ENCODE results near the gene NKTR. TPM values are rescaled to one million over a fixed set of nuclear protein-coding genes. Genes with fewer than 3 reads are reported as not detected.

NKTR gene
- total RNA-seq, 3 donors from 2014 or later = 132 to 214 (median 175) TPM

- no peaks in the 10 kb centered on the region for H3K36me3 ChIP-seq
- DNase-seq (ENCODE audit: low spot score in 2 of 2) = no peak
- no peaks in the 10 kb centered on the region for H3K4me1 ChIP-seq
- no peaks in the 10 kb centered on the region for H3K9me3 ChIP-seq
- no peak overlapping the region for H3K27ac ChIP-seq
- intact Hi-C loops (cut with DNase I; ENCODE audit: low total_unique reads) = no loop called here
- no peaks in the 10 kb centered on the region for H3K27me3 ChIP-seq
- TF ChIP-seq, protein P1, sequence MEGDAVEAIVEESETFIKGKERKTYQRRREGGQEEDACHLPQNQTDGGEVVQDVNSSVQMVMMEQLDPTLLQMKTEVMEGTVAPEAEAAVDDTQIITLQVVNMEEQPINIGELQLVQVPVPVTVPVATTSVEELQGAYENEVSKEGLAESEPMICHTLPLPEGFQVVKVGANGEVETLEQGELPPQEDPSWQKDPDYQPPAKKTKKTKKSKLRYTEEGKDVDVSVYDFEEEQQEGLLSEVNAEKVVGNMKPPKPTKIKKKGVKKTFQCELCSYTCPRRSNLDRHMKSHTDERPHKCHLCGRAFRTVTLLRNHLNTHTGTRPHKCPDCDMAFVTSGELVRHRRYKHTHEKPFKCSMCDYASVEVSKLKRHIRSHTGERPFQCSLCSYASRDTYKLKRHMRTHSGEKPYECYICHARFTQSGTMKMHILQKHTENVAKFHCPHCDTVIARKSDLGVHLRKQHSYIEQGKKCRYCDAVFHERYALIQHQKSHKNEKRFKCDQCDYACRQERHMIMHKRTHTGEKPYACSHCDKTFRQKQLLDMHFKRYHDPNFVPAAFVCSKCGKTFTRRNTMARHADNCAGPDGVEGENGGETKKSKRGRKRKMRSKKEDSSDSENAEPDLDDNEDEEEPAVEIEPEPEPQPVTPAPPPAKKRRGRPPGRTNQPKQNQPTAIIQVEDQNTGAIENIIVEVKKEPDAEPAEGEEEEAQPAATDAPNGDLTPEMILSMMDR (IDR thresholded peaks at IDR 0.05) = no peak
- TF ChIP-seq POLR2A (IDR thresholded peaks at IDR 0.05) (no peak), POLR2AphosphoS5 (IDR thresholded peaks at IDR 0.05) (no peak)
- H3K4me3 ChIP-seq = no peak overlapping the region
Measured at GRCh38 chr3:42662037-42662812, 61.7 kb downstream of the NKTR start.

DNA sequence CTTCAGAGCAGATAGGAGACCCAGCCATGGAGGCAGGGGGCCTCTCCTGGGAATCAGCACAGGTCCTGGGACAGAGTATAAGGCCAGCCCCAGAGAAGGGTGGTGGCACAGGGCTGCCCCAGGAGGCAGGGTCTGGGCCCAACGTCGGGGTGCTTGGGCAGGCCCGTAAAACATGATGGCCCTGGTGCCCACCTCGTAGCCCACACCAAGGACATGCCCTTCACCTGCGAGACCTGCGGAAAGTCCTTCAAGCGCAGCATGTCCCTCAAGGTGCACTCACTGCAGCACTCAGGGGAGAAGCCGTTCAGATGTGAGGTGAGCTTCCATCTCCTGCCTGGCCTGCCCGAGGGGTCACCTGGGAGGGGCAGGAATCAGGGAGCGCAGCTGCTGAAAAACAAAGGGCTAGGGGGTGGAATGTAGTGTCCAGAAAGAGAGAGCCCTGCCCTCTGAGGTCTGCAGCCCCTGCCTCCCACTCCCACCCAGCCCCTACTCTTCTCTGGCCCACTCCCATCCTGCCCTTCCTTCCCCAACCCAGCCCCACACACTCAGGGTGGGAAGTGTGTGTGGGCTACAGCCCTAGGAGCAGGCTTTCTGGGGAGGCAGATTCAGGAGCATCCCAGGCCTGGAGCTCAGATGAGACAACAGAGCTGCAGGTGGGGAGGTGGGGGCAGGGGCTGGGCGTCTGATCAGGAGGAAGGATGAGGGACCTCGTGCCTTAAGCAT, 62.5 kb downstream of the NKTR start:
- TF ChIP-seq POLR2A (IDR thresholded peaks at IDR 0.05) = no peak
- TF ChIP-seq, protein P1 (IDR thresholded peaks at IDR 0.05) = no peak
- TF ChIP-seq POLR2AphosphoS5 (IDR thresholded peaks at IDR 0.05) = no peak
- Histone ChIP-seq H3K4me3 (no peak overlapping the region), H3K9me3 (no peaks in the 10 kb centered on the region), H3K27ac (no peak overlapping the region), H3K36me3 (no peaks in the 10 kb centered on the region), H3K27me3 (no peaks in the 10 kb centered on the region), H3K4me1 (no peaks in the 10 kb centered on the region)
- intact Hi-C loops (cut with DNase I; ENCODE audit: low total_unique reads) = no loop called here
- DNase-seq (ENCODE audit: low spot score in 2 of 2) = no peak

- Histone ChIP-seq H3K4me1 (no peaks in the 10 kb centered on the region), H3K9me3 (no peaks in the 10 kb centered on the region), H3K36me3 (no peaks in the 10 kb centered on the region), H3K27me3 (no peaks in the 10 kb centered on the region), H3K4me3 (no peak overlapping the region), H3K27ac (no peak overlapping the region)
- intact Hi-C loops (cut with DNase I; ENCODE audit: low total_unique reads) = no loop called here
- TF ChIP-seq POLR2A (IDR thresholded peaks at IDR 0.05) (no peak), POLR2AphosphoS5 (IDR thresholded peaks at IDR 0.05) (no peak)
- TF ChIP-seq, protein P1 (IDR thresholded peaks at IDR 0.05) = no peak
- DNase-seq (ENCODE audit: low spot score in 2 of 2) = no peak
Measured at GRCh38 chr3:42663581-42664437, 63.3 kb downstream of the NKTR start.

GRCh38 chr3:42664438-42664803, 63.9 kb downstream of the NKTR start:
- DNase-seq (ENCODE audit: low spot score in 2 of 2) = no peak
- Histone ChIP-seq H3K4me1 (no peaks in the 10 kb centered on the region), H3K27me3 (no peaks in the 10 kb centered on the region), H3K9me3 (no peaks in the 10 kb centered on the region), H3K27ac (no peak overlapping the region), H3K4me3 (no peak overlapping the region), H3K36me3 (no peaks in the 10 kb centered on the region)
- TF ChIP-seq, protein P1 (IDR thresholded peaks at IDR 0.05) = no peak
- TF ChIP-seq POLR2AphosphoS5 (IDR thresholded peaks at IDR 0.05) (no peak), POLR2A (IDR thresholded peaks at IDR 0.05) (no peak)
- intact Hi-C loops (cut with DNase I; ENCODE audit: low total_unique reads) = no loop called here
